ENCODE results near the gene MCRIP1. TPM values are rescaled to one million over a fixed set of nuclear protein-coding genes. Genes with fewer than 3 reads are reported as not detected.

The MCRIP1 gene
- total RNA-seq, 1 experiment from 2014 or later = 115 TPM

DNA sequence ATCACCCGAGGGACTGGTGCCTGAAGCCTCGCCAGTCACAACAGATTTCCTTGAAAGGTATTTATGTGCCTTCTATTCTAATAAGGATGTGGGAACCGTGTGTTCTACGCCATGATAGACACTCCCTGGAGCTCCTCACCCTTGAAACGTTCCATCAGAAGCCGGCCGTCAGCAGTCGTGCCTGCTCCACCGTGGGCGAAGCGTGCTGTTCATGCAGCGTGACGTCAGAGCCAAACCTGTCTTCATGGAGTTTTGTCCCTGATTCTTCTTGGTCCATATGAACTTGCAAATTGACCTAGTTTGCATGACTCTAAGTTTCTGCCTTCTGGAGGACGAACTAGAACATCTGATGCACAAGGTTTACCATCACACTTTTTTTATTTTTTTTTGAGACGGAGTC, 6.2 kb upstream of the MCRIP1 start:
- no peak overlapping the region for H3K4me3 ChIP-seq (ENCODE audit: low read depth in 2 of 2, low read length in 2 of 2)
- 0 out of 2 replicates have a peak, but pooled peaks cover 4% of the 10 kb centered on the region for H3K4me1 ChIP-seq (ENCODE audit: control insufficient read depth, insufficient read depth, low read length)
- DNase-seq (ENCODE audit: low read depth, low spot score) (no peak), ATAC-seq (no peak)
- in situ Hi-C loops (cut with HindIII; ENCODE audit: low pct_unique_long_range_greater_than_20kb, low sequenced_read_pairs) = no loop called here
- POLR2A ChIA-PET = no interaction called here
- no peaks in the 10 kb centered on the region for H3K27me3 ChIP-seq (ENCODE audit: control insufficient read depth, insufficient read depth, low read length)
- CTCF ChIA-PET = no interaction called here
- H3K9me3 ChIP-seq (ENCODE audit: control insufficient read depth, insufficient read depth, low read depth, low read length) = no peaks in the 10 kb centered on the region
- no TSS peak for BruUV-seq (replicated peaks)
- H3K36me3 ChIP-seq (ENCODE audit: control insufficient read depth, insufficient read depth, low read length) = no peaks in the 10 kb centered on the region
- TF ChIP-seq TCF7L2 (IDR thresholded peaks at IDR 0.05; ENCODE audit: low read depth, low read length) = no peak
- no peak for TF ChIP-seq POLR2AphosphoS5 (IDR thresholded peaks at IDR 0.05; ENCODE audit: low read depth, low read length)
- TF ChIP-seq, protein P1, sequence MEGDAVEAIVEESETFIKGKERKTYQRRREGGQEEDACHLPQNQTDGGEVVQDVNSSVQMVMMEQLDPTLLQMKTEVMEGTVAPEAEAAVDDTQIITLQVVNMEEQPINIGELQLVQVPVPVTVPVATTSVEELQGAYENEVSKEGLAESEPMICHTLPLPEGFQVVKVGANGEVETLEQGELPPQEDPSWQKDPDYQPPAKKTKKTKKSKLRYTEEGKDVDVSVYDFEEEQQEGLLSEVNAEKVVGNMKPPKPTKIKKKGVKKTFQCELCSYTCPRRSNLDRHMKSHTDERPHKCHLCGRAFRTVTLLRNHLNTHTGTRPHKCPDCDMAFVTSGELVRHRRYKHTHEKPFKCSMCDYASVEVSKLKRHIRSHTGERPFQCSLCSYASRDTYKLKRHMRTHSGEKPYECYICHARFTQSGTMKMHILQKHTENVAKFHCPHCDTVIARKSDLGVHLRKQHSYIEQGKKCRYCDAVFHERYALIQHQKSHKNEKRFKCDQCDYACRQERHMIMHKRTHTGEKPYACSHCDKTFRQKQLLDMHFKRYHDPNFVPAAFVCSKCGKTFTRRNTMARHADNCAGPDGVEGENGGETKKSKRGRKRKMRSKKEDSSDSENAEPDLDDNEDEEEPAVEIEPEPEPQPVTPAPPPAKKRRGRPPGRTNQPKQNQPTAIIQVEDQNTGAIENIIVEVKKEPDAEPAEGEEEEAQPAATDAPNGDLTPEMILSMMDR (IDR thresholded peaks at IDR 0.05) = no peak
- TF ChIP-seq, protein P2, sequence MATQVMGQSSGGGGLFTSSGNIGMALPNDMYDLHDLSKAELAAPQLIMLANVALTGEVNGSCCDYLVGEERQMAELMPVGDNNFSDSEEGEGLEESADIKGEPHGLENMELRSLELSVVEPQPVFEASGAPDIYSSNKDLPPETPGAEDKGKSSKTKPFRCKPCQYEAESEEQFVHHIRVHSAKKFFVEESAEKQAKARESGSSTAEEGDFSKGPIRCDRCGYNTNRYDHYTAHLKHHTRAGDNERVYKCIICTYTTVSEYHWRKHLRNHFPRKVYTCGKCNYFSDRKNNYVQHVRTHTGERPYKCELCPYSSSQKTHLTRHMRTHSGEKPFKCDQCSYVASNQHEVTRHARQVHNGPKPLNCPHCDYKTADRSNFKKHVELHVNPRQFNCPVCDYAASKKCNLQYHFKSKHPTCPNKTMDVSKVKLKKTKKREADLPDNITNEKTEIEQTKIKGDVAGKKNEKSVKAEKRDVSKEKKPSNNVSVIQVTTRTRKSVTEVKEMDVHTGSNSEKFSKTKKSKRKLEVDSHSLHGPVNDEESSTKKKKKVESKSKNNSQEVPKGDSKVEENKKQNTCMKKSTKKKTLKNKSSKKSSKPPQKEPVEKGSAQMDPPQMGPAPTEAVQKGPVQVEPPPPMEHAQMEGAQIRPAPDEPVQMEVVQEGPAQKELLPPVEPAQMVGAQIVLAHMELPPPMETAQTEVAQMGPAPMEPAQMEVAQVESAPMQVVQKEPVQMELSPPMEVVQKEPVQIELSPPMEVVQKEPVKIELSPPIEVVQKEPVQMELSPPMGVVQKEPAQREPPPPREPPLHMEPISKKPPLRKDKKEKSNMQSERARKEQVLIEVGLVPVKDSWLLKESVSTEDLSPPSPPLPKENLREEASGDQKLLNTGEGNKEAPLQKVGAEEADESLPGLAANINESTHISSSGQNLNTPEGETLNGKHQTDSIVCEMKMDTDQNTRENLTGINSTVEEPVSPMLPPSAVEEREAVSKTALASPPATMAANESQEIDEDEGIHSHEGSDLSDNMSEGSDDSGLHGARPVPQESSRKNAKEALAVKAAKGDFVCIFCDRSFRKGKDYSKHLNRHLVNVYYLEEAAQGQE (IDR thresholded peaks at IDR 0.05; ENCODE audit: insufficient read depth in 1 of 2, low read depth in 2 of 2, low read length in 1 of 2) = no peak
- TF ChIP-seq SIN3A (IDR thresholded peaks at IDR 0.05; ENCODE audit: borderline replicate concordance, insufficient read depth, low read depth, low read length) = no peak
- H3K27ac ChIP-seq (ENCODE audit: low read length) = no peak overlapping the region
- intact Hi-C loops (cut with micrococcal nuclease; ENCODE audit: unreplicated experiment) = no loop called here

DNA sequence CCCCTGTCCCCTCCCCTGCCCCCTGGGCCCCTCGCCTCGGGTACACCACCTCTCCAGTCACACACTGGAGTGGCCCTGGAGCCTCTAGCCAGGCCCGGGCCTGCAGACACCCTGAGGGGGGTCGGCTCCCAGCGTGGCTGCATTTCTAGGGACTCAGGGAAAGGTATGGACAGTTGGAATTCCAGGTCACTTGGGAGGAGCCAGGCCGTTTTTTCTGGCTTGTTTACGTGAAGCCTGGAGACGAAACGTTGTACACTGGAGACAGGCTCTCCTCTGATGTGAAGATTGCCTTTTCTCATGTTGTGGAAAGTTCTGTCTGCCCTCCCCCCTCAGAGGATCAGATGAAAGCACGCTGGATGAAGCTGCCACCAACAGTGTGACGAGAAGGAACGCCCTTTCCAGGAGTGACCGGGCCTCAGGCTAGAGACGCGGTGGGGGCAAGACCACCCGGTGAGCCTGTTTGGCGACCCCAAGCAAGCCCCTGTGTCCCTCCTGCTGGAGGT, 5.7 kb upstream of the MCRIP1 start:
- Histone ChIP-seq H3K9me3 (ENCODE audit: control insufficient read depth, insufficient read depth, low read depth, low read length) (no peaks in the 10 kb centered on the region), H3K4me3 (ENCODE audit: low read depth in 2 of 2, low read length in 2 of 2) (no peak overlapping the region), H3K27ac (ENCODE audit: low read length) (no peak overlapping the region), H3K27me3 (ENCODE audit: control insufficient read depth, insufficient read depth, low read length) (no peaks in the 10 kb centered on the region), H3K36me3 (ENCODE audit: control insufficient read depth, insufficient read depth, low read length) (no peaks in the 10 kb centered on the region; the same call in 1 of the 2 replicates), H3K4me1 (ENCODE audit: control insufficient read depth, insufficient read depth, low read length) (peaks cover 4% of the 10 kb centered on the region; the same call in 1 of the 2 replicates)
- CTCF ChIA-PET = no interaction called here
- ATAC-seq (no peak), DNase-seq (ENCODE audit: low read depth, low spot score) (no peak)
- no TSS peak for BruUV-seq (replicated peaks)
- POLR2A ChIA-PET = no interaction called here
- intact Hi-C loops (cut with micrococcal nuclease; ENCODE audit: unreplicated experiment) = no loop called here
- in situ Hi-C loops (cut with HindIII; ENCODE audit: low pct_unique_long_range_greater_than_20kb, low sequenced_read_pairs) = no loop called here
- no peak for TF ChIP-seq TCF7L2 (IDR thresholded peaks at IDR 0.05; ENCODE audit: low read depth, low read length)
- TF ChIP-seq, protein P2 (IDR thresholded peaks at IDR 0.05; ENCODE audit: insufficient read depth in 1 of 2, low read depth in 2 of 2, low read length in 1 of 2) = no peak
- TF ChIP-seq SIN3A (IDR thresholded peaks at IDR 0.05; ENCODE audit: borderline replicate concordance, insufficient read depth, low read depth, low read length) = no peak
- TF ChIP-seq, protein P1 (IDR thresholded peaks at IDR 0.05) = no peak
- TF ChIP-seq POLR2AphosphoS5 (IDR thresholded peaks at IDR 0.05; ENCODE audit: low read depth, low read length) = no peak
